HepG2 (cell line): ENCODE measurements around the gene C5orf15. TPM values are rescaled to one million over a fixed set of nuclear protein-coding genes. Genes with fewer than 3 reads are reported as not detected.
A peak's percentile ranks its signal among the peaks of the same experiment; 100 is the strongest.

ENCODE experiments used
- BCLAF1 ChIP-seq: fragments of 450-650 bp; IDR thresholded peaks from 2 replicates; pipeline ENCODE4 v1.6.1; 2017; ENCODE audit warnings: mild to moderate bottlenecking
- CCAR2 ChIP-seq: fragments of 200-400 bp; formaldehyde crosslinking; optimal IDR thresholded peaks from 2 replicates; pipeline ENCODE3; 2018; ENCODE audit warnings: low read depth, mild to moderate bottlenecking, low read length, moderate library complexity
- GABPB1 ChIP-seq: IDR thresholded peaks from 2 replicates; pipeline ENCODE4 v1.6.1; 2016; ENCODE audit warnings: mild to moderate bottlenecking, missing genetic modification reagents, moderate library complexity, missing compliant biosample characterization
- HNF4G ChIP-seq, 2 experiments: sonication (generic) in 1 of 2; formaldehyde crosslinking in 1 of 2; IDR thresholded peaks; 2 replicates each; pipeline versions ENCODE4 v1.4.0 to v1.6.1; 2011 to 2020; ENCODE audit warnings: borderline replicate concordance in 2 of 2, low read depth in 2 of 2, mild to moderate bottlenecking in 2 of 2, low read length in 1 of 2, missing genetic modification reagents in 1 of 2, moderate library complexity in 1 of 2
- PAF1 ChIP-seq: IDR thresholded peaks from 2 replicates; pipeline ENCODE4 v1.6.1; 2016; ENCODE audit warnings: missing genetic modification reagents, missing compliant biosample characterization
- PHF8 ChIP-seq: sonication (generic); formaldehyde crosslinking; IDR thresholded peaks from 2 replicates; pipeline ENCODE4 v1.5.0; 2020; ENCODE audit warnings: missing genetic modification reagents
- SCMH1 ChIP-seq: sonication (generic); formaldehyde crosslinking; IDR thresholded peaks from 2 replicates; pipeline ENCODE4 v1.9.0; 2021; ENCODE audit warnings: missing genetic modification reagents, mild to moderate bottlenecking, borderline replicate concordance
- TMF1 ChIP-seq: sonication (generic); formaldehyde crosslinking; IDR thresholded peaks from 2 replicates; pipeline ENCODE4 v1.8.1; 2022; ENCODE audit warnings: low read depth, missing genetic modification reagents
- TOPORS ChIP-seq: sonication (generic); formaldehyde crosslinking; IDR thresholded peaks from 2 replicates; pipeline ENCODE4 v1.8.0; 2023; ENCODE audit warnings: mild to moderate bottlenecking, missing genetic modification reagents
- TSC22D2 ChIP-seq: sonication (generic); formaldehyde crosslinking; IDR thresholded peaks from 2 replicates; pipeline ENCODE4 v1.5.1; 2020; ENCODE audit warnings: missing genetic modification reagents, mild to moderate bottlenecking, borderline replicate concordance
- UBTF ChIP-seq: sonication (generic); formaldehyde crosslinking; IDR thresholded peaks from 2 replicates; pipeline ENCODE4 v1.4.0; 2020; ENCODE audit warnings: mild to moderate bottlenecking, missing genetic modification reagents
- ZNF678 ChIP-seq: sonication (generic); formaldehyde crosslinking; IDR thresholded peaks from 2 replicates; pipeline ENCODE4 v1.4.0; 2020; ENCODE audit warnings: mild to moderate bottlenecking, missing genetic modification reagents
- ZNF770 ChIP-seq: sonication (generic); formaldehyde crosslinking; IDR thresholded peaks from 2 replicates; pipeline ENCODE4 v1.5.0; 2020; ENCODE audit warnings: mild to moderate bottlenecking, missing genetic modification reagents
- polyA plus RNA-seq, 8 experiments: library from polyadenylated mRNA; depleted of rRNA in 3 of 8; stranded (reverse) in 7 of 8; unstranded in 1 of 8; fragments of >200 nt; fragmentation: Illumina TruSeq in 4 of 8; extraction: Trizol in 4 of 8; gene quantifications; 2 replicates each; pipeline versions ENCODE4 v1.2.1 to v1.2.3, GENCODE V29; 2011 to 2016; ENCODE audit warnings: low read depth in 4 of 8, missing spikeins in 1 of 8, mixed read lengths in 1 of 8; ENCODE audit not compliant: insufficient read depth in 1 of 8
- total RNA-seq, 5 experiments: library from RNA; depleted of rRNA; stranded (reverse); fragments of >200 nt; fragmentation: Illumina TruSeq; extraction: Trizol; gene quantifications; 2 replicates each; pipeline ENCODE4 v1.2.3, GENCODE V29; 2016; ENCODE audit warnings: low read depth in 1 of 5
- TF ChIP-seq, protein P1 (sequence below): sonication (generic); formaldehyde crosslinking; IDR thresholded peaks from 2 replicates; pipeline ENCODE4 v1.5.0; 2020; ENCODE audit warnings: mild to moderate bottlenecking, missing genetic modification reagents, borderline replicate concordance
- TF ChIP-seq, protein P2 (sequence below): sonication (generic); formaldehyde crosslinking; IDR thresholded peaks from 2 replicates; pipeline ENCODE4 v1.4.0; 2020; ENCODE audit warnings: missing genetic modification reagents

Gene C5orf15
- total and polyA plus RNA-seq, 2 of the 13 experiments (the other 11 are each of a cell fraction or from before 2014, with no cell fraction given): 58.5 to 82.7 TPM

- TF ChIP-seq PAF1 (CRISPR knock-in tag): no peak
- TF ChIP-seq, protein P1, sequence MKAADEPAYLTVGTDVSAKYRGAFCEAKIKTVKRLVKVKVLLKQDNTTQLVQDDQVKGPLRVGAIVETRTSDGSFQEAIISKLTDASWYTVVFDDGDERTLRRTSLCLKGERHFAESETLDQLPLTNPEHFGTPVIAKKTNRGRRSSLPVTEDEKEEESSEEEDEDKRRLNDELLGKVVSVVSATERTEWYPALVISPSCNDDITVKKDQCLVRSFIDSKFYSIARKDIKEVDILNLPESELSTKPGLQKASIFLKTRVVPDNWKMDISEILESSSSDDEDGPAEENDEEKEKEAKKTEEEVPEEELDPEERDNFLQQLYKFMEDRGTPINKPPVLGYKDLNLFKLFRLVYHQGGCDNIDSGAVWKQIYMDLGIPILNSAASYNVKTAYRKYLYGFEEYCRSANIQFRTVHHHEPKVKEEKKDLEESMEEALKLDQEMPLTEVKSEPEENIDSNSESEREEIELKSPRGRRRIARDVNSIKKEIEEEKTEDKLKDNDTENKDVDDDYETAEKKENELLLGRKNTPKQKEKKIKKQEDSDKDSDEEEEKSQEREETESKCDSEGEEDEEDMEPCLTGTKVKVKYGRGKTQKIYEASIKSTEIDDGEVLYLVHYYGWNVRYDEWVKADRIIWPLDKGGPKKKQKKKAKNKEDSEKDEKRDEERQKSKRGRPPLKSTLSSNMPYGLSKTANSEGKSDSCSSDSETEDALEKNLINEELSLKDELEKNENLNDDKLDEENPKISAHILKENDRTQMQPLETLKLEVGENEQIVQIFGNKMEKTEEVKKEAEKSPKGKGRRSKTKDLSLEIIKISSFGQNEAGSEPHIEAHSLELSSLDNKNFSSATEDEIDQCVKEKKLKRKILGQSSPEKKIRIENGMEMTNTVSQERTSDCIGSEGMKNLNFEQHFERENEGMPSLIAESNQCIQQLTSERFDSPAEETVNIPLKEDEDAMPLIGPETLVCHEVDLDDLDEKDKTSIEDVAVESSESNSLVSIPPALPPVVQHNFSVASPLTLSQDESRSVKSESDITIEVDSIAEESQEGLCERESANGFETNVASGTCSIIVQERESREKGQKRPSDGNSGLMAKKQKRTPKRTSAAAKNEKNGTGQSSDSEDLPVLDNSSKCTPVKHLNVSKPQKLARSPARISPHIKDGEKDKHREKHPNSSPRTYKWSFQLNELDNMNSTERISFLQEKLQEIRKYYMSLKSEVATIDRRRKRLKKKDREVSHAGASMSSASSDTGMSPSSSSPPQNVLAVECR (CRISPR knock-in tag): peak; percentile 15; the same call in 1 of the 2 replicates
- no peak for TF ChIP-seq SCMH1 (CRISPR knock-in tag)
- TF ChIP-seq PHF8: no peak
- TF ChIP-seq UBTF (CRISPR knock-in tag): 0 out of 2 replicates have a peak, but pooled peaks have one; percentile 18
- TF ChIP-seq TOPORS (CRISPR knock-in tag): 0 out of 2 replicates have a peak, but pooled peaks have one; percentile 26
- no peak for TF ChIP-seq CCAR2
- no peak for TF ChIP-seq TMF1 (CRISPR knock-in tag)
- TF ChIP-seq ZNF770 (CRISPR knock-in tag): no peak
- no peak for TF ChIP-seq BCLAF1
- TF ChIP-seq, protein P2, sequence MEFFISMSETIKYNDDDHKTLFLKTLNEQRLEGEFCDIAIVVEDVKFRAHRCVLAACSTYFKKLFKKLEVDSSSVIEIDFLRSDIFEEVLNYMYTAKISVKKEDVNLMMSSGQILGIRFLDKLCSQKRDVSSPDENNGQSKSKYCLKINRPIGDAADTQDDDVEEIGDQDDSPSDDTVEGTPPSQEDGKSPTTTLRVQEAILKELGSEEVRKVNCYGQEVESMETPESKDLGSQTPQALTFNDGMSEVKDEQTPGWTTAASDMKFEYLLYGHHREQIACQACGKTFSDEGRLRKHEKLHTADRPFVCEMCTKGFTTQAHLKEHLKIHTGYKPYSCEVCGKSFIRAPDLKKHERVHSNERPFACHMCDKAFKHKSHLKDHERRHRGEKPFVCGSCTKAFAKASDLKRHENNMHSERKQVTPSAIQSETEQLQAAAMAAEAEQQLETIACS (CRISPR knock-in tag): no peak
- TF ChIP-seq GABPB1 (CRISPR knock-in tag): no peak
- TF ChIP-seq HNF4G (IDR thresholded peaks at IDR 0.05; ENCODE audit: borderline replicate concordance, low read depth, low read length): no peak
- TF ChIP-seq HNF4G (CRISPR knock-in tag; IDR thresholded peaks at IDR 0.05; ENCODE audit: borderline replicate concordance, low read depth): no peak
- no peak for TF ChIP-seq ZNF678 (CRISPR knock-in tag)
- no peak for TF ChIP-seq TSC22D2 (CRISPR knock-in tag)
Observed at GRCh38 chr5:134000696-134001453, 32.5 kb upstream of the C5orf15 start (continued).
